PC-3 (cell line): Measurements from ENCODE around the gene PPARD. TPM values are rescaled to one million over a fixed set of nuclear protein-coding genes. Genes with fewer than 3 reads are reported as not detected.

Experiments used
- ATAC-seq: fragments of 200-7000 bp; cut with Tn5 transposase; 2 replicates; pipeline ENCODE4 v1.9.1; 2020; ENCODE audit warnings: mild to moderate bottlenecking, moderate library complexity
- BruUV-seq: library from RNA; stranded (reverse); fragments of 400-500 nt; replicated peaks from 2 replicates; lab custom pipeline; 2021; lab: Mats Ljungman, UMichigan
- CTCF ChIA-PET: fragments of 300-600 bp; sonication (Branson Sonifier 250); formaldehyde crosslinking; loops from one replicate; lab custom pipeline; 2022; ENCODE audit warnings: antibody characterized with exemption; lab: Charles Lee
- POLR2A ChIA-PET: fragments of 300-600 bp; sonication (Branson Sonifier 250); formaldehyde crosslinking; loops from one replicate; lab custom pipeline; 2022; ENCODE audit warnings: antibody characterized with exemption; ENCODE audit not compliant: unreplicated experiment; lab: Charles Lee
- DNase-seq: peaks from one replicate; pipeline ENCODE4 v3.0.0-alpha.2; 2015
- H2AFZ ChIP-seq: fragments of 300-600 bp; sonication (generic); 2 replicates; pipeline ENCODE4 v1.6.0; 2016; ENCODE audit warnings: antibody characterized with exemption, low read length
- H3F3A ChIP-seq: fragments of 300-600 bp; sonication (generic); one replicate; pipeline ENCODE4 v1.6.0; 2017; ENCODE audit warnings: antibody characterized with exemption, low read length, control low read depth, mild to moderate bottlenecking; ENCODE audit not compliant: unreplicated experiment
- H3K27ac ChIP-seq: fragments of 300-600 bp; sonication (generic); 2 replicates; pipeline ENCODE4 v1.5.1; 2016; ENCODE audit warnings: mild to moderate bottlenecking, low read length
- H3K27me3 ChIP-seq: fragments of 300-600 bp; sonication (generic); 2 replicates; pipeline ENCODE4 v1.6.1; 2016; ENCODE audit warnings: low read length, mixed read lengths
- H3K36me3 ChIP-seq: fragments of 300-600 bp; sonication (generic); 2 replicates; pipeline ENCODE4 v1.6.1; 2016; ENCODE audit warnings: low read depth, mixed run types, low read length, mixed read lengths
- H3K4me1 ChIP-seq: fragments of 300-600 bp; sonication (generic); 2 replicates; pipeline ENCODE4 v1.5.1; 2016; ENCODE audit warnings: low read length; ENCODE audit not compliant: insufficient read depth
- H3K4me2 ChIP-seq: fragments of 300-600 bp; sonication (generic); 2 replicates; pipeline ENCODE4 v1.6.0; 2016; ENCODE audit warnings: low read length
- H3K4me3 ChIP-seq: fragments of 300-600 bp; sonication (generic); 2 replicates; pipeline ENCODE4 v1.5.1; 2016; ENCODE audit warnings: mild to moderate bottlenecking, low read length, mixed read lengths
- H3K79me2 ChIP-seq: fragments of 300-600 bp; sonication (generic); 2 replicates; pipeline ENCODE4 v1.6.1; 2017; ENCODE audit warnings: low read length, mixed read lengths
- H3K9ac ChIP-seq: fragments of 300-600 bp; sonication (generic); 2 replicates; pipeline ENCODE4 v1.6.0; 2016; ENCODE audit warnings: mild to moderate bottlenecking, low read length
- H3K9me2 ChIP-seq: fragments of 300-600 bp; sonication (generic); replicated peaks from 2 replicates; pipeline ENCODE4 v1.6.1; 2016; ENCODE audit warnings: mixed run types, low read length, mixed read lengths
- H3K9me3 ChIP-seq: fragments of 300-600 bp; sonication (generic); 2 replicates; pipeline ENCODE4 v1.6.1; 2016; ENCODE audit warnings: low read length, mixed read lengths
- H4K20me1 ChIP-seq: fragments of 300-600 bp; sonication (generic); 2 replicates; pipeline ENCODE4 v1.6.1; 2016; ENCODE audit warnings: low read length, mixed read lengths
- EZH2 ChIP-seq: fragments of 300-600 bp; sonication (generic); IDR thresholded peaks from one replicate; pipeline ENCODE4 v1.6.1; 2017; ENCODE audit warnings: antibody characterized with exemption, mild to moderate bottlenecking, low read length; ENCODE audit not compliant: unreplicated experiment
- EZH2phosphoT487 ChIP-seq: fragments of 300-600 bp; sonication (generic); IDR thresholded peaks from 2 replicates; pipeline ENCODE4 v1.6.1; 2018; ENCODE audit warnings: mild to moderate bottlenecking, antibody characterized with exemption, low read length, borderline replicate concordance
- intact Hi-C: fragments of 100-400 bp; cut with micrococcal nuclease; formaldehyde crosslinking; loops from 2 replicates; pipeline ENCODE4 v1.9.0; 2023
- total RNA-seq: library from RNA; depleted of rRNA; stranded (reverse); fragments of >200 nt; gene quantifications from 2 replicates; pipeline ENCODE4 v1.2.3, GENCODE V29; 2014
- TF ChIP-seq, protein P1 (sequence below): fragments of 300-600 bp; sonication (generic); conservative IDR thresholded peaks from 2 replicates; pipeline ENCODE4 v1.5.1; 2017; ENCODE audit warnings: antibody characterized with exemption, low read depth, mild to moderate bottlenecking, low read length

The PPARD gene
- total RNA-seq, 1 experiment from 2014 or later = 24.5 TPM

- ChIA-PET CTCF (no interaction called here), POLR2A (no interaction called here)
- DNase-seq = no peak
- Histone ChIP-seq H3K27me3 (no peaks in the 10 kb centered on the region), H3K9me3 (no peaks in the 10 kb centered on the region), H3K36me3 (peaks cover 52% of the 10 kb centered on the region), H3K4me2 (no peak overlapping the region), H3K27ac (no peak overlapping the region), H4K20me1 (0 out of 2 replicates have a peak, but pooled peaks cover 4% of the 10 kb centered on the region), H3K9me2 (no peaks in the 10 kb centered on the region), H3K4me1 (peaks cover 11% of the 10 kb centered on the region; the same call in 1 of the 2 replicates), H3K4me3 (no peak overlapping the region), H3K9ac (no peak overlapping the region), H2AFZ (no peak overlapping the region), H3K79me2 (peaks cover 61% of the 10 kb centered on the region), H3F3A (no peaks in the 10 kb centered on the region)
- intact Hi-C loops = no loop called here
- BruUV-seq = no TSS peak
- TF ChIP-seq EZH2phosphoT487 = no peak
- TF ChIP-seq, protein P1, sequence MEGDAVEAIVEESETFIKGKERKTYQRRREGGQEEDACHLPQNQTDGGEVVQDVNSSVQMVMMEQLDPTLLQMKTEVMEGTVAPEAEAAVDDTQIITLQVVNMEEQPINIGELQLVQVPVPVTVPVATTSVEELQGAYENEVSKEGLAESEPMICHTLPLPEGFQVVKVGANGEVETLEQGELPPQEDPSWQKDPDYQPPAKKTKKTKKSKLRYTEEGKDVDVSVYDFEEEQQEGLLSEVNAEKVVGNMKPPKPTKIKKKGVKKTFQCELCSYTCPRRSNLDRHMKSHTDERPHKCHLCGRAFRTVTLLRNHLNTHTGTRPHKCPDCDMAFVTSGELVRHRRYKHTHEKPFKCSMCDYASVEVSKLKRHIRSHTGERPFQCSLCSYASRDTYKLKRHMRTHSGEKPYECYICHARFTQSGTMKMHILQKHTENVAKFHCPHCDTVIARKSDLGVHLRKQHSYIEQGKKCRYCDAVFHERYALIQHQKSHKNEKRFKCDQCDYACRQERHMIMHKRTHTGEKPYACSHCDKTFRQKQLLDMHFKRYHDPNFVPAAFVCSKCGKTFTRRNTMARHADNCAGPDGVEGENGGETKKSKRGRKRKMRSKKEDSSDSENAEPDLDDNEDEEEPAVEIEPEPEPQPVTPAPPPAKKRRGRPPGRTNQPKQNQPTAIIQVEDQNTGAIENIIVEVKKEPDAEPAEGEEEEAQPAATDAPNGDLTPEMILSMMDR = no peak
- TF ChIP-seq EZH2 = no peak
- ATAC-seq = no peak
Measured at GRCh38 chr6:35356391-35356790, 14.0 kb downstream of the PPARD start.

DNA sequence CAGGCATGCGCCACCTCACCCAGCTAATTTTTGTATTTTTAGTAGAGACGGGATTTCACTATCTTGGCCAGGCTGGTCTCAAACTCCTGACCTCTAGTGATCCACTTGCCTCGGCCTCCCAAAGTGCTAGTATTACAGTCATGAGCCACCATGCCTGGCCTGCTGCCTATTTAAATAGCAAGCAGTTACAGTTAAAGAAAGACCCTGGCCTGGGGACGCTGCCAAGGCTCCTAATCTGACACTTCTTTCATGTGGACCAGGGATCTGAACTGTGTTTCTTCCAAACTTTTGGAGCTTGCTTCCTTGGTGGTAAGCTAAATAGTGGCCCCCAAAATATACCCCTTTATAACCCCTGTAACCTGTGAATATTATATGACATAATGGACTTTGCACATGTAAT is 15.3 kb downstream of the PPARD start:
- no peak overlapping the region for H2AFZ ChIP-seq
- BruUV-seq = no TSS peak
- H3K4me1 ChIP-seq = peaks cover 11% of the 10 kb centered on the region; the same call in 1 of the 2 replicates
- ATAC-seq (no peak), DNase-seq (no peak)
- no peak overlapping the region for H3K27ac ChIP-seq
- TF ChIP-seq EZH2 = no peak
- no peak for TF ChIP-seq EZH2phosphoT487
- TF ChIP-seq, protein P1 = no peak
- no peaks in the 10 kb centered on the region for H3F3A ChIP-seq
- H3K4me3 ChIP-seq = no peak overlapping the region
- H3K9me3 ChIP-seq = no peaks in the 10 kb centered on the region
- CTCF ChIA-PET = no interaction called here
- no peak overlapping the region for H3K4me2 ChIP-seq
- no peaks in the 10 kb centered on the region for H3K27me3 ChIP-seq
- H3K9ac ChIP-seq = no peak overlapping the region
- POLR2A ChIA-PET = no interaction called here
- H3K36me3 ChIP-seq = peaks cover 41% of the 10 kb centered on the region
- H3K9me2 ChIP-seq = no peaks in the 10 kb centered on the region
- peaks cover 60% of the 10 kb centered on the region for H3K79me2 ChIP-seq
- H4K20me1 ChIP-seq = 0 out of 2 replicates have a peak, but pooled peaks cover under 1% of the 10 kb centered on the region
- intact Hi-C loops = no loop called here

GRCh38 chr6:35358086-35358485 is 15.7 kb downstream of the PPARD start:
- Histone ChIP-seq H4K20me1 (no peaks in the 10 kb centered on the region), H2AFZ (no peak overlapping the region), H3K9ac (no peak overlapping the region), H3K79me2 (peaks cover 61% of the 10 kb centered on the region), H3K4me3 (no peak overlapping the region), H3K9me2 (no peaks in the 10 kb centered on the region), H3K4me2 (no peak overlapping the region), H3K4me1 (peaks cover 11% of the 10 kb centered on the region; the same call in 1 of the 2 replicates), H3F3A (no peaks in the 10 kb centered on the region), H3K27me3 (no peaks in the 10 kb centered on the region), H3K36me3 (peaks cover 37% of the 10 kb centered on the region), H3K27ac (no peak overlapping the region), H3K9me3 (no peaks in the 10 kb centered on the region)
- ChIA-PET POLR2A (no interaction called here), CTCF (no interaction called here)
- ATAC-seq (no peak), DNase-seq (no peak)
- intact Hi-C loops = no loop called here
- no peak for TF ChIP-seq EZH2phosphoT487
- no peak for TF ChIP-seq EZH2
- TF ChIP-seq, protein P1 = no peak
- BruUV-seq = no TSS peak
